Fibroblast of mammary gland (primary cell): ENCODE measurements around the gene MRPL37.
"Not testable (repeated sequence)": the region's sequence is repeated elsewhere in the genome, so short reads cannot be mapped to it uniquely, and the experiment has no call there.

Experiments used
- DNase-seq: peaks from one replicate; pipeline ENCODE4 v3.0.0-alpha.2; 2010; ENCODE audit warnings: low read depth
- H3K4me3 ChIP-seq: 2 replicates; pipeline ENCODE4 v1.5.1; 2011; ENCODE audit warnings: low read depth, mild to moderate bottlenecking, low read length, moderate library complexity; ENCODE audit not compliant: control insufficient read depth
- TF ChIP-seq, protein P1 (sequence below): conservative IDR thresholded peaks from 2 replicates; pipeline ENCODE4 v1.5.1; 2011; ENCODE audit warnings: low read depth, low read length, inconsistent platforms; ENCODE audit not compliant: control insufficient read depth, insufficient read depth

Gene MRPL37

DNA sequence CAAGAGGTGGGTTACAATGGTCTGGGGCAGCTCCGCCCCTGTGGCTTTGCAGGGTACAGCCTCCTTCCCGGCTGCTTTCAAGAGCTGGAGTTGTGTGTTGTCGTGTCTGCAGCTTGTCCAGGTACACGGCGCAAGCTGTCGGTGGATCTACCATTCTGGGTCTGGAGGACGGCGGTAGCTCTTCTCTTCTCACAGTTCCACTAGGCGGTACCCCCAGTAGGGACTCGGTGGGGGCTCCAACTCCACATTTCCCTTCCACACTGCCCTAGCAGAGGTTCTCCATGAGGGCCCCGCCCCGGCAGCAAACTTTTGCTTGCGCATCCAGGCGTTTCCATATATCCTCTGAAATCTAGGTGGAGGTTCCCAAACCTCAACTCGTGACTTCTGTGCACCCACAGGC is 34.8 kb upstream of the MRPL37 start:
- no peak overlapping the region for H3K4me3 ChIP-seq
- TF ChIP-seq, protein P1, sequence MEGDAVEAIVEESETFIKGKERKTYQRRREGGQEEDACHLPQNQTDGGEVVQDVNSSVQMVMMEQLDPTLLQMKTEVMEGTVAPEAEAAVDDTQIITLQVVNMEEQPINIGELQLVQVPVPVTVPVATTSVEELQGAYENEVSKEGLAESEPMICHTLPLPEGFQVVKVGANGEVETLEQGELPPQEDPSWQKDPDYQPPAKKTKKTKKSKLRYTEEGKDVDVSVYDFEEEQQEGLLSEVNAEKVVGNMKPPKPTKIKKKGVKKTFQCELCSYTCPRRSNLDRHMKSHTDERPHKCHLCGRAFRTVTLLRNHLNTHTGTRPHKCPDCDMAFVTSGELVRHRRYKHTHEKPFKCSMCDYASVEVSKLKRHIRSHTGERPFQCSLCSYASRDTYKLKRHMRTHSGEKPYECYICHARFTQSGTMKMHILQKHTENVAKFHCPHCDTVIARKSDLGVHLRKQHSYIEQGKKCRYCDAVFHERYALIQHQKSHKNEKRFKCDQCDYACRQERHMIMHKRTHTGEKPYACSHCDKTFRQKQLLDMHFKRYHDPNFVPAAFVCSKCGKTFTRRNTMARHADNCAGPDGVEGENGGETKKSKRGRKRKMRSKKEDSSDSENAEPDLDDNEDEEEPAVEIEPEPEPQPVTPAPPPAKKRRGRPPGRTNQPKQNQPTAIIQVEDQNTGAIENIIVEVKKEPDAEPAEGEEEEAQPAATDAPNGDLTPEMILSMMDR, result no peak
- no peak for DNase-seq

DNA sequence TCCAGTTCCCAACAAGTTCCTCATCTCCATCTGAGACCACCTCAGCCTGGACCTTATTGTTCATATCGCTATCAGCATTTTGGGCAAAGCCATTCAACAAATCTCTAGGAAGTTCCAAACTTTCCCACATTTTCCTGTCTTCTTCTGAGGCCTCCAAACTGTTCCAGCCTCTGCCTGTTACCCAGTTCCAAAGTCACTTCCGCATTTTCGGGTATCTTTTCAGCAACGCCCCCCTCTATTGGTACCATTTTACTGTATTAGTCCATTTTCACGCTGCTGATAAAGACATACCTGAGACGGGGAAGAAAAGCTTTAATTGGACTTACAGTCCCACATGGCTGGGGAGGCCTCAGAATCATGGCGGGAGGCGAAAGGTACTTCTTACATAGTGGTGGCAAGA is 33.6 kb upstream of the MRPL37 start:
- not testable (repeated sequence) for DNase-seq, H3K4me3 ChIP-seq

DNA sequence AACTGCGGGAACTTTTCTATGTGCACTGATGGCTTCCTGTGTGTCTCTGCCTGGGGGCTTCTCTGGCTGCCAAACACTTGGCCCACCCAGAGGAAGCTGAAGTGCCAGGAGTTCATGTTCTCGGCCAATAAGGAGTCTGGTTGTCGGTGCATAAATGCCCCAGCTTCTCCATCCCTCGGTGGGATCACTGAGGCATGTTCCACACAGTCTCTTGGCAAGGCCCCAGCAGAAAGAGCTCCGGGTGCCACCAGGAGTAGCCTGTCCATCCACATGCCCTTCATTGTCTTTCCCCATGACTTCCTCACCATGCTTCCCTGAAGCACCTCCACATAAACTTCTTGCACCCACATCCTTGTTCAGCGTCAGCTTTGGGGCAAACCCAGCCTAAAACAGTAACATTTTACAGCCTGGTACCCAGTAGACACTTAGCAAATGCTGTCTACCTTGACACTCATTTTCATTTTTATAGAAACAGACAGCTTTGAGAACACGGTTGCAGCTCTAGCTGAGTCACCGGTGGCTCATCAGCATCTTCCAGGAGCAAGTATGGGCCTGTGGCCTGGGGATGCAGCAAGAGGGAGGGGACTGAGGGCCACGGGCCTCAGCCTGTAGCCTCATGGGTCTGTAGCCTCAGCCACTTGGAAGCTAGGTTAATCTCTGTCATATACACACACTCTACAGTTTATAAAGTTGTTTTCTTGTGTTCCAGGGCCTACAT is 32.4 kb upstream of the MRPL37 start:
- H3K4me3 ChIP-seq, result no peak overlapping the region
- TF ChIP-seq, protein P1, result no peak
- peak; percentile 68 for DNase-seq

DNA sequence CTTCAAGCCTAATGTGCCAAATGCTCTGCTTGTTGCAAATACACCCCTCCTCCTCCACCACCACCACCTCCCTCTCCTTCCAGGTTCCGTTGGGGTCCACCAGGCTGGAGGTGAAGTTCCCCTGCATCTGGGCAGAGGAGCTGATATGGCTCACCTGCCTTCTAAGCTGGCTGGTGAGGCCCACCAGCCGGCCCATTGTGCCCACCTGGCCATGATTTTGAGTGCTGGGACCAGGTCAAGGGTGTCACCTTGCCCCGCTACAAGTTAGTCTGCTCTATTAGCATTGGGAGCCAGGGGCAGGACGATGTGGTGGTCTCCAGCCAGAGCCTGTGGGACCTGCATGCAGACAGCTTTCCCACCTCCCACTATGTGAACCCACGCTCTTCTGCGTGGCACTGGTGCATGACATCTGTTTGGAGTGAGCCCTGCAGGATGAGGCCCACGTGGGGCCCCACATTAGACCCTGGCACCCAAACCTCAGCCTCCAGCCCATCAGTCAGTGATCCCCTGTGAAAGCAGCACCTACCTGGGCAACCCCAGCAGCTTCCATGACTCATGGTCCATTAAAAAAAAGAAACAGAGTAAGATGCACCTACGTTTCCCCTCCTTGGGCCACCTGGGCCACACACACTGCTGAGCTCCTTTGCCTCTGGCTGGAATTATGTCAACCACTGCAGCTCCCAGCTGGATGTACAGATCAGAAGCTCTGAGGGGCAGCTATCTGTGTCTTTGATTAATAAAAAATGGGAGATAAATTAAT is 31.6 kb upstream of the MRPL37 start:
- DNase-seq, result no peak
- no peak overlapping the region for H3K4me3 ChIP-seq
- TF ChIP-seq, protein P1, result no peak

DNA sequence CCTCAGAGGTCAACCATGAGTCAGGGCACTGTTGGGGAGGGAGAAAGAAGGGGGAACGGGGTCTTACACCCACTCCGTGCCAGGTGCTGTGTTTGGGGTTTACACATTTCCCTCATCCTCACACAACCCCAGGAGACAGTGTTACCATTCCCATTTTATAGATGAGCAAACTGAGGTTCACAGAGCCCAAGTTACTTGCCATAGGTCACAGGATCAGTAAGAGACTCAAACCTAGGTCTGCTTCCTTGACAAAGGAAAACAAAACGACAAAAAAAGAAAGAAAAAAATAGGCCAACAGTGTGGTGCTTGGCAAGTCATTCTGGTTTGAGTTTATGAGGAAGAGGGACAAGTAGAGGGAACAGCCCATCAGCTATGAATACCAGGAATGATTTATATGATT is 30.9 kb upstream of the MRPL37 start:
- TF ChIP-seq, protein P1, result no peak
- no peak for DNase-seq
- H3K4me3 ChIP-seq, result no peak overlapping the region

GRCh38 chr1:54171016-54171415 is 29.0 kb upstream of the MRPL37 start:
- DNase-seq, result no peak
- no peak overlapping the region for H3K4me3 ChIP-seq
- TF ChIP-seq, protein P1, result no peak

DNA sequence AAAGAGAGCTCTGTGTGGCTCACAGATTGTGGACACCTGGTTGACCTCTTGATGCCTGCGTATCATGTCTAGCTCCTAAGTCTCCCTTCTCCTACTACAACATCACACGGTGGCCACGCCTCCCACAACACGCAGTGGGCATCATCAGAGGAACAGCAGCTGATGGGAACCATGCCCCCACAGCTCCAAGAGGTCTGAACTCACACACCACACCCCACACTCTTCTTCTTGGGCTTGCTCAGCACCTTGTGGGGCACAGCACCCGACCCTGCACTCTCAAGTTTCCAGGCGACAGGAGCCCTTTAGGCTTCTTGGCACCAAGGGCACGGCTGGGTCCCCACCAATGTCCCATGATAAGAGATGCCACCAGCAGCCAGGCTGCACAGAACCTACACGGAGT is 28.4 kb upstream of the MRPL37 start:
- TF ChIP-seq, protein P1, result no peak
- no peak for DNase-seq
- no peak overlapping the region for H3K4me3 ChIP-seq
